ENCODE results near the gene SLC18A3. TPM values are rescaled to one million over a fixed set of nuclear protein-coding genes. Genes with fewer than 3 reads are reported as not detected.

Gene SLC18A3
- polyA plus RNA-seq, 2 donors = not detected

DNA sequence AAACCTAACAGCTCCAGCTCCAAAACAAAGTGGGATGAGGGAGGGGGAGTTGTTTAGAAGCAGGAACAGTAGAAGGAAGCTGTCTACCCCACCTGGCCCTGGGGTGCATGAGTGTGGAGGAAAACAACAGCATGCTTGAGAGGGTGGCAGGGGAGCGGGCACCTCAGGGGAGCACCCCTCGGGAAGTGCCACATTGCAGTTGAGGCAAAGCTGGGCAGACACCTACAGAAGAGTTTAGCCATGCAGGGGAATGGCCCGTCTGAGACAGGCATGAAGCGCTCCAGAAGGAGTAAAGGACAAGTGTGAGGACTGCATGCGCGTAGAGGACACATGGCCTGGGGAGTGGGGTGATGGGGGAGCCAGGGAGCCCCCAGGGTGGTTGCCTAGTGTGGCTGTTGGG lies 21.9 kb downstream of the SLC18A3 start:
- H3K36me3 ChIP-seq (ENCODE audit: control insufficient read depth in 2 of 2, insufficient read depth in 2 of 2, low read length in 1 of 2) = no peaks in the 10 kb centered on the region
- no peaks in the 10 kb centered on the region for H3K27me3 ChIP-seq (ENCODE audit: control insufficient read depth in 1 of 2, insufficient read depth in 2 of 2, low read length in 2 of 2)
- no peak overlapping the region for H3K4me3 ChIP-seq (ENCODE audit: low read depth in 1 of 2, low read length in 2 of 2)
- peaks cover 0 to 3% of the 10 kb centered on the region in 2 donors for H3K9me3 ChIP-seq (ENCODE audit: control insufficient read depth in 2 of 2, insufficient read depth in 1 of 2, low read depth in 1 of 2, low read length in 1 of 2)
- H3K27ac ChIP-seq (ENCODE audit: low read depth in 2 of 2, low read length in 1 of 2) = no peak overlapping the region
- no peaks in the 10 kb centered on the region for H3K4me1 ChIP-seq (ENCODE audit: control insufficient read depth in 2 of 2, insufficient read depth in 2 of 2, low read length in 1 of 2)
- WGBS, 2 donors = 92 to 95% methylated on average over 6 of the region's 6 CpGs

GRCh38 chr10:49632406-49633317 lies 22.6 kb downstream of the SLC18A3 start:
- Histone ChIP-seq H3K36me3 (ENCODE audit: control insufficient read depth in 2 of 2, insufficient read depth in 2 of 2, low read length in 1 of 2) (no peaks in the 10 kb centered on the region), H3K27me3 (ENCODE audit: control insufficient read depth in 1 of 2, insufficient read depth in 2 of 2, low read length in 2 of 2) (no peaks in the 10 kb centered on the region), H3K4me3 (ENCODE audit: low read depth in 1 of 2, low read length in 2 of 2) (no peak overlapping the region), H3K27ac (ENCODE audit: low read depth in 2 of 2, low read length in 1 of 2) (no peak overlapping the region), H3K4me1 (ENCODE audit: control insufficient read depth in 2 of 2, insufficient read depth in 2 of 2, low read length in 1 of 2) (no peaks in the 10 kb centered on the region), H3K9me3 (ENCODE audit: control insufficient read depth in 2 of 2, insufficient read depth in 1 of 2, low read depth in 1 of 2, low read length in 1 of 2) (peaks cover 0 to 3% of the 10 kb centered on the region in 2 donors)
- 51 to 52% methylated on average over 12 of the region's 12 CpGs for WGBS, 2 donors

DNA sequence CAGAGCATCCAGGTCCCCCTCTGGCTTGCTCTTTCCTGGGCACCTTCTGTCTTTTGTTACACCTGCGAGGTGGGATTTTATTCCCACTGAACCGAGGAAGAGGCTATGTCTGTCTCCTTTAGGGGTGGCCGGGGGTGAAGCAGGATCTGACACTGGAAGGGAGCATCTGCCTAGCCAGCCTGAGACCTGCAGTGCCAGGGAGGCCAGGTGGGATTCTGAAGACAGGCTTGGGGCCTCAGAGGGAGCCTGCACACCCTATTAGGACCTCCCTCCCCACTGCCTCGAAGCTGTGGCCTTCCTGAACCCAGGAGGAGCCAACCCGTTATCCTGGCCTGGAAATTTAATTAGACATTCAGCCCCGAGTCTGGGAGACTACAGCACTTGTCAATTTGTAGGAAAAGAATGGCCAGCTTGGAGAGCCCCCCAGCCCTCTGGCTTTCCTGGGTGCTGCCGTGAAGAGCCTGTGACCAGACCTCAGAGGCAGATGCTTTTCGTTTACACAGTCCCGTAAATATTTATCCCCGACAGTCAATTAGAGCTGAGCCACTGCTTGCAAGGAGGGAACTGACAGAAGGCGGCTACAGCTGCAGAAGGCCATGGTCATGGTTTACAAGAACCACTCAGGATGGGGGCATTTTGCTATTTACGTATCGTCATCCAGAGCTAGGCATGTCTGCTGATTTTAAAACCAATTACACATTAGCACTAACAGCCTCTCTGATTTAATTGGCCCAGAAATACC lies 23.4 kb downstream of the SLC18A3 start:
- Histone ChIP-seq H3K4me3 (ENCODE audit: low read depth in 1 of 2, low read length in 2 of 2) (no peak overlapping the region), H3K27ac (ENCODE audit: low read depth in 2 of 2, low read length in 1 of 2) (no peak overlapping the region), H3K4me1 (ENCODE audit: control insufficient read depth in 2 of 2, insufficient read depth in 2 of 2, low read length in 1 of 2) (no peaks in the 10 kb centered on the region), H3K27me3 (ENCODE audit: control insufficient read depth in 1 of 2, insufficient read depth in 2 of 2, low read length in 2 of 2) (no peaks in the 10 kb centered on the region), H3K9me3 (ENCODE audit: control insufficient read depth in 2 of 2, insufficient read depth in 1 of 2, low read depth in 1 of 2, low read length in 1 of 2) (peaks cover 0 to 3% of the 10 kb centered on the region in 2 donors), H3K36me3 (ENCODE audit: control insufficient read depth in 2 of 2, insufficient read depth in 2 of 2, low read length in 1 of 2) (no peaks in the 10 kb centered on the region)
- WGBS, 2 donors = 36 to 40% methylated on average over 13 of the region's 13 CpGs

GRCh38 chr10:49634069-49634660 lies 24.1 kb downstream of the SLC18A3 start:
- Histone ChIP-seq H3K4me1 (ENCODE audit: control insufficient read depth in 2 of 2, insufficient read depth in 2 of 2, low read length in 1 of 2) (no peaks in the 10 kb centered on the region), H3K9me3 (ENCODE audit: control insufficient read depth in 2 of 2, insufficient read depth in 1 of 2, low read depth in 1 of 2, low read length in 1 of 2) (no peaks in the 10 kb centered on the region)
- WGBS, 2 donors = 73% methylated on average over 8 of the region's 8 CpGs

DNA sequence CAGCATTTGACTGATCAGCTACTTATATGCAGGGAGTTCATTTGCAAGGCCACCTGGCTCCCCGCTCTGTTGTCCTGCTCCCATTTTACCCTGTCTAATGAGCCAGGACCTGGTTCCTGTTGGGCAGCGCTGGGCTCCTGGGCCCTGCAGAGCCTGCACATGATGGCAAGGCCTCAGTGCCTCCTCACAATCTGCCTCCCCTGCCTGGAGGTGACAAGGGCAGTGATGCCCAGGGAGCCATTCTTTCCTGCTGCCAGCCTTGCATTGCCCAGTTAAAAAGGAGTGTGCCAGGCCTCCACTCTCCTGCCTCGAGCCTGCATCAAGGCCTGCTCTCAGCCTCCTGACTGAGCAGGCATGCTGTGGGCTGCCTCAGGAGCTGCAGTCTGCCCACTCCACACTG lies 32.2 kb downstream of the SLC18A3 start:
- H3K4me3 ChIP-seq (ENCODE audit: low read depth in 1 of 2, low read length in 2 of 2) = no peak overlapping the region
- H3K36me3 ChIP-seq (ENCODE audit: control insufficient read depth in 2 of 2, insufficient read depth in 2 of 2, low read length in 1 of 2) = no peaks in the 10 kb centered on the region
- WGBS, 2 donors = 75 to 79% methylated on average over 3 of the region's 3 CpGs
- H3K27ac ChIP-seq (ENCODE audit: low read depth in 2 of 2, low read length in 1 of 2) = no peak overlapping the region
- no peaks in the 10 kb centered on the region for H3K4me1 ChIP-seq (ENCODE audit: control insufficient read depth in 2 of 2, insufficient read depth in 2 of 2, low read length in 1 of 2)
- peaks cover 0 to 5% of the 10 kb centered on the region in 2 donors for H3K9me3 ChIP-seq (ENCODE audit: control insufficient read depth in 2 of 2, insufficient read depth in 1 of 2, low read depth in 1 of 2, low read length in 1 of 2)
- no peaks in the 10 kb centered on the region for H3K27me3 ChIP-seq (ENCODE audit: control insufficient read depth in 1 of 2, insufficient read depth in 2 of 2, low read length in 2 of 2)

More at GRCh38 chr10:49634069-49634660, 24.1 kb downstream of the SLC18A3 start:
- no peak overlapping the region for H3K4me3 ChIP-seq (ENCODE audit: low read depth in 1 of 2, low read length in 2 of 2)
- no peak overlapping the region for H3K27ac ChIP-seq (ENCODE audit: low read depth in 2 of 2, low read length in 1 of 2)
- no peaks in the 10 kb centered on the region for H3K27me3 ChIP-seq (ENCODE audit: control insufficient read depth in 1 of 2, insufficient read depth in 2 of 2, low read length in 2 of 2)
- H3K36me3 ChIP-seq (ENCODE audit: control insufficient read depth in 2 of 2, insufficient read depth in 2 of 2, low read length in 1 of 2) = no peaks in the 10 kb centered on the region

DNA sequence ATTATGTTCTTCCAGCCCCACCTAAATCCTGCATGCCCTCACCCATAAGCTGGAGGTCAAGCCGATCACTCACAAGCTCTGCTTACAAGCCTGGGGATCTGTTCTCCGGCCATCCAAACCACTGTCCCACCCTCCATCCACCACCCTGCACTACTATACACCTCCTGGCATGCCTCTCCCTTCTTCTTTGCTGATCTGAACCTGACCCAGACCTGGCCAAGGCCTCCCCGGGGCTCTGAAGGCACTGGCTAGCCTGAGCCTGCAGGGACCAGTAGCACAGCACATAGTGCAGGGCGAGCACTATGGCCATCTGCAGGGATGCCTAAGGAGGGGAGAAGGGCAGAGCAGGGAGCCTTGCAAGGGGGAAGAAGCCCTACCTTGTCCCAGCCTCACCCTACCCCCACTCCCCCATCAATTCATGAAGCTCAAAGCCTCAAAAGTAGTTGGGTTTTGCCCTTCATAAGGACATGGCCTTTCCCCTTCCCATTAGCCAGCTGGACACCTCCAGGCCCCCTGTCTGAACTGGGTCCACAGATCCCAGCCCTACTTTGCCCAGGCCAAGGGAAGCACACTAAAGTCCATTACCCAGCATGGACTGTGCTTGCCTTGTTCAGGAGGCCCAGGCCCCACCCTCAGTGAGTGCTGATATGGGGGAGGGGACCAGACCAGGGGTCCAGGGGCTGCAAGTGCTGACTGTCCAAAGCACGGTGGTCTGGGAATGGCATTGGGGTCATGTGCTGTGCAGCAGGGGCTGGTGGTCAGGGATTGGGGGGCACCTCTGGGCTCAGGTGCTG lies 33.3 kb downstream of the SLC18A3 start:
- H3K4me1 ChIP-seq (ENCODE audit: control insufficient read depth in 2 of 2, insufficient read depth in 2 of 2, low read length in 1 of 2) = no peaks in the 10 kb centered on the region
- WGBS, 2 donors = 83 to 84% methylated on average over 5 of the region's 5 CpGs
- no peak overlapping the region for H3K4me3 ChIP-seq (ENCODE audit: low read depth in 1 of 2, low read length in 2 of 2)
- peaks cover 0 to 5% of the 10 kb centered on the region in 2 donors for H3K9me3 ChIP-seq (ENCODE audit: control insufficient read depth in 2 of 2, insufficient read depth in 1 of 2, low read depth in 1 of 2, low read length in 1 of 2)
- no peaks in the 10 kb centered on the region for H3K36me3 ChIP-seq (ENCODE audit: control insufficient read depth in 2 of 2, insufficient read depth in 2 of 2, low read length in 1 of 2)
- H3K27ac ChIP-seq (ENCODE audit: low read depth in 2 of 2, low read length in 1 of 2) = no peak overlapping the region
- H3K27me3 ChIP-seq (ENCODE audit: control insufficient read depth in 1 of 2, insufficient read depth in 2 of 2, low read length in 2 of 2) = no peaks in the 10 kb centered on the region

DNA sequence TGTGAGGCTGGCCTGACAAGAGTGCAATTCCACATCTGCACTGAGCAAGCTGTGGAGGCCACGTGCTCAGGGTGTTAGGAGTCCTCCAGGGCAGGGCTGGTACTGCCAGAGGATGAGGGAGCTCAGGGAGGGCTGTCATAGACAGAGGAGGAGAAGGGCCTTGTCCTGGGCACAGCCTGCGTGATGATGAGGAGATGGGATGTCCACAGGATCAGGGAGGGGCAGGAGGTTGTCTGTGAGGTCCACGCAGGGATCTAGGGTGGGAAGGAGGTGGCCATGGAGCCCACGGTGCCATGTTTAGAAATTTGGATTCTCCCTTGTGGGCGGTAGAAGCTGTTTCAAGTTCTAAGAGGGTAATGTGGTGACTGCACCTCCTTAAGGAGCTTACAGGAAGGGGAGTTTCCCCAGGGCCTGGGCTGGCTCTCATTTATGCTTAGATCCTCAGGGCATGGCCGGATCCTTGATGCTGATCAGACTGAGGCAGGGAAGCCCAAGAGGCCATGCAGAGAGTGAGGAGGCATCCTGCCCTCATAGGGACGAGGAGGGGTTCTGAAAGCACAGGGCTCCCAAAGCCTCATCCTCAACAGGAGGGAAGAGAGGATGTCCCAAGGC lies 34.0 kb downstream of the SLC18A3 start:
- 64 to 74% methylated on average over 7 of the region's 7 CpGs for WGBS, 2 donors
- Histone ChIP-seq H3K9me3 (ENCODE audit: control insufficient read depth in 2 of 2, insufficient read depth in 1 of 2, low read depth in 1 of 2, low read length in 1 of 2) (peaks cover 0 to 5% of the 10 kb centered on the region in 2 donors), H3K27ac (ENCODE audit: low read depth in 2 of 2, low read length in 1 of 2) (no peak overlapping the region), H3K4me1 (ENCODE audit: control insufficient read depth in 2 of 2, insufficient read depth in 2 of 2, low read length in 1 of 2) (no peaks in the 10 kb centered on the region), H3K4me3 (ENCODE audit: low read depth in 1 of 2, low read length in 2 of 2) (no peak overlapping the region), H3K36me3 (ENCODE audit: control insufficient read depth in 2 of 2, insufficient read depth in 2 of 2, low read length in 1 of 2) (no peaks in the 10 kb centered on the region), H3K27me3 (ENCODE audit: control insufficient read depth in 1 of 2, insufficient read depth in 2 of 2, low read length in 2 of 2) (no peaks in the 10 kb centered on the region)

GRCh38 chr10:49645417-49645816 lies 35.3 kb downstream of the SLC18A3 start:
- H3K9me3 ChIP-seq (ENCODE audit: control insufficient read depth in 2 of 2, insufficient read depth in 1 of 2, low read depth in 1 of 2, low read length in 1 of 2) = peaks cover 0 to 5% of the 10 kb centered on the region in 2 donors
- no peaks in the 10 kb centered on the region for H3K36me3 ChIP-seq (ENCODE audit: control insufficient read depth in 2 of 2, insufficient read depth in 2 of 2, low read length in 1 of 2)
- WGBS, 2 donors = 77 to 87% methylated on average over 8 of the region's 8 CpGs
- no peaks in the 10 kb centered on the region for H3K27me3 ChIP-seq (ENCODE audit: control insufficient read depth in 1 of 2, insufficient read depth in 2 of 2, low read length in 2 of 2)
- H3K4me3 ChIP-seq (ENCODE audit: low read depth in 1 of 2, low read length in 2 of 2) = no peak overlapping the region
- H3K27ac ChIP-seq (ENCODE audit: low read depth in 2 of 2, low read length in 1 of 2) = no peak overlapping the region
- H3K4me1 ChIP-seq (ENCODE audit: control insufficient read depth in 2 of 2, insufficient read depth in 2 of 2, low read length in 1 of 2) = no peaks in the 10 kb centered on the region
